ENCODE results near the gene MRPL43.

The MRPL43 gene

GRCh38 chr10:100962351-100963080, 24.8 kb downstream of the MRPL43 start:
- no peak for DNase-seq

GRCh38 chr10:100960251-100960650, 27.0 kb downstream of the MRPL43 start:
- no peak for DNase-seq

DNA sequence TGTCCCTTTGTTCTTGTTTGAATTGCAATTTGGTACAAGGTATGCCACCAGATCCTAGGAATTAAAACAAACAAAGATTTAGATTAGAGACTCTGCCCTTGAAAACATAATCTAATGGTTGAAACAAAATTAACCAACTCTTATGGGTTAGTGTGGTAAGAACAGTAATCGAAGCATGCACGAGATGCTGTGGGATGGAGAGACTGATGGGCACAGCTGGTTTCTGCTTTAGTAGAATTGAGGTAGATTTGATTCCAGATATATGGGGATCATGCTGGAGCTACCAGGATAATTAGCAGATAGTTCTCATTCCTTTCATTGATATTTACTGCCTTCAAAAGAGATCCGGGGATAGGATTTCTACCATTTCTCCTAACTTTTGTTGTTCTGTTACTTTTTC, 38.4 kb downstream of the MRPL43 start:
- no peak for DNase-seq

GRCh38 chr10:100945754-100946153, 41.5 kb downstream of the MRPL43 start:
- DNase-seq = no peak

GRCh38 chr10:100943508-100943907, 43.8 kb downstream of the MRPL43 start:
- DNase-seq = no peak

GRCh38 chr10:100942229-100942628, 45.1 kb downstream of the MRPL43 start:
- DNase-seq = no peak

DNA sequence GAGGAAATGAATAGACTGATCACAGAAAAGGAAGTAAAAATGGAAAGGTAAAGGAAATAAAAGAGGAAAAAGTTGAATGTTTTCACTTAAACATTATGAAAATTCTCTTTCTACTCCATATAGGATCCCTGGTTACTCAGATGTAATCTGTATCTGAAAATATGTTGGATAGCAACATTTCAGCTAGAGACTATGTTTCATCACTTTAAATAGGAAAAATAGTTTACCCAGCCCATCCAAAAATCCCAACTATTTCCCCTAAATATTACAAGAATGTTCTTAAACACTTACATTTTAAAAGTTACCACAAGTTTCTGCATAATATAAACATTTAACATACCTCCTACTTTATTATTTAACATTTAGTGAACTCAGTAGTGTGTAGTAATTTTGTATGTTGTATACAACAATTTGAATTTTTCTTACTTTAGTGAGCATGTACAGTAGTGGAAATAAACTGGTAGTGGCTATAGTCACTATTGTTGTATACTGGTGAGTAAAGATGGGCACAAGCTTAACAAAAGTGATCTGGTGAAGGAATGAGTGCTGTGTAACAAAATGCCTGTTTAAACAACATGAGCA, 47.4 kb downstream of the MRPL43 start:
- no peak for DNase-seq

Data from activated effector memory CD4-positive, alpha-beta T cell treated with anti-CD3 and anti-CD28 coated beads, Interleukin-2, amount 50 U/mL, for 16 hours (primary cell).